GM19025 (cell line): Measurements from ENCODE around the gene POLR2F.
A peak's percentile ranks its signal among the peaks of the same experiment; 100 is the strongest.
"Not testable (repeated sequence)": the region's sequence is repeated elsewhere in the genome, so short reads cannot be mapped to it uniquely, and the experiment has no call there.

Experiments
- ATAC-seq: cut with Tn5 transposase; IDR thresholded peaks from one replicate; pipeline ENCODE4 v1.9.1; 2021; ENCODE audit warnings: mild to moderate bottlenecking, low read depth, moderate library complexity; ENCODE audit not compliant: unreplicated experiment

The POLR2F gene

DNA sequence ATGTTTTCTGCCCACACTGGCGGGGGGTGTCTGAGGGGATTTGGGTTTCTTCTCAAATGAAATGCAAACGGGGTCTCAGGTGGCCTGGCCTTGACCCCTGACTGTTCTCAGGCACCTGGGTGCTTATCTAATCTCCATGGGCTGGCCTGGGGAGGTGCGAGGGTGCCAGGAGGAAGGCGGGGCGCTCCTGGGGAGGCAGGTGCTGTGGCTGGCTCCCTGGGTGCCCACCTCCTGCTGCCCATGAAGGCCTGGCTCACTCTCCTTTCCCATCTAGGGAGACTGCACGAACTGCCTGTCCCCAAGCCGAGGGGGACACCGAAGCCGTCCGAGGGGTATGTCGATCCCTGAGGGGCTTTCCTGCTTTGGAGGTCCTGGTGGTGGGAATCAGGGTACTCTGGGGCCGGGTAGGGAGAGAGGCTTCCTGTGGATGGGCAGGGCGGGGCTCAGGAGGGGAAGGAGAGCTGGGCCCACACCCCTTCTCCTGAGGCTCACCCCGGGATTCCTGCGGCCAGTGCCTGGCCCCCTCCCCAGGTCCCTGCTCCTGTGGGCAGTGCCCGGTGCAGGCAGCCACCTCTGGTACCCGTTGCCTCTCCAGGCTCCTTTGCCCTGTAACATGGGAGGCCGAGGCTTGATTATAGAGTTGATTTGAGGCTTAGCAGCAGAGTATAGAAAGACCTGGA, 29.0 kb upstream of the POLR2F start:
- ATAC-seq = no peak

DNA sequence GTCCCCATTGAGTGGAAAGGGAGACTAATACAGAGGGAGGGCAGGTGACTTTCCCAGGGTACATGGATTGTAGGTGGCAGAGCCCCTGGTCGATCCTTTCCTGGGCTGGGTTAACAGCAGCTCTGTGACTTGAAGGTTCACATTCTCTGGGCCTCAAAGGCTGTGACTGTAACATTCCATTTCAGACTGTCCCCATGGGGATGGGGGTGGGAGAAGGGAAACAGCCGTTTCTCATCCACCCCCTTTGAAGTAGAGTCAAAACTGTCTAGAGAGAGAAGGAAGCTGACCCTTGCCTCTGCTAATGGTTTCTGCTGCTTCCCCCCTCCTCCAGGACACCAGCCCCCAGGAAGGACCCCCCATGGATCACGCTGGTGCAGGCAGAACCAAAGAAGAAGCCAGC, 28.2 kb upstream of the POLR2F start:
- no peak for ATAC-seq

DNA sequence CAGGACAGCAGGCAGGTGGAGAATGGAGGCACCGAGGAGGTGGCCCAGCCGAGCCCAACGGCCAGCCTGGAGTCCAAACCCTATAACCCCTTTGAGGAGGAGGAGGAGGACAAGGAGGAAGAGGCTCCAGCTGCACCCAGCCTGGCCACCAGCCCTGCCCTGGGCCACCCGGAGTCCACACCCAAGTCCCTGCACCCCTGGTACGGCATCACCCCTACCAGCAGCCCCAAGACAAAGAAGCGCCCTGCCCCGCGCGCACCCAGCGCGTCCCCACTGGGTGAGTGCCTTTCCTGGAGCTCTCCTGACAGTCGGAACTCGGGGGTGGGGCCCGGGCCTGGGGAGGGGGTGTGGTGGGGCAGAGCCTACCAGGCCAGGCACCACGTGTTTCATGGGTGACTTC, 27.7 kb upstream of the POLR2F start:
- ATAC-seq = no peak

DNA sequence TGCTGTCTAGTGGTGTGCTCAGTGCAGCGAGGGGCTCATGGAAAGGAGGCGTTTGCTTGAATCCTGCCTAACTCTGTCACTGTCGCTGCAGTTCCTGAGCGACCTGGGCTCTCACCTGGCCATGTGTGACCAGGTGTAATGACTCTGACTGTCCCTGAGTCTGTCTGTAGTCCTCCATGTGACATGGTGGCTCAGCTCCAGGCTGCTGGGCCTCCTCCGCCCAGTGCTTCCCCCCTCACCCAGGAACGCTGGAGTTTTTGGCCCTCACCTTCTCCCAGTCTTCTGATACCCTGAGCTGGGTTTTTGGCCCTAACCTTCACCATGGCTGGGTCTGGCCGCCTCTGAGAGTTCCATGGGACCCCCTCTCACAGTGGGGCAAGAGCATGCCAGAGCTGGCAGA, 27.1 kb upstream of the POLR2F start:
- ATAC-seq = no peak

DNA sequence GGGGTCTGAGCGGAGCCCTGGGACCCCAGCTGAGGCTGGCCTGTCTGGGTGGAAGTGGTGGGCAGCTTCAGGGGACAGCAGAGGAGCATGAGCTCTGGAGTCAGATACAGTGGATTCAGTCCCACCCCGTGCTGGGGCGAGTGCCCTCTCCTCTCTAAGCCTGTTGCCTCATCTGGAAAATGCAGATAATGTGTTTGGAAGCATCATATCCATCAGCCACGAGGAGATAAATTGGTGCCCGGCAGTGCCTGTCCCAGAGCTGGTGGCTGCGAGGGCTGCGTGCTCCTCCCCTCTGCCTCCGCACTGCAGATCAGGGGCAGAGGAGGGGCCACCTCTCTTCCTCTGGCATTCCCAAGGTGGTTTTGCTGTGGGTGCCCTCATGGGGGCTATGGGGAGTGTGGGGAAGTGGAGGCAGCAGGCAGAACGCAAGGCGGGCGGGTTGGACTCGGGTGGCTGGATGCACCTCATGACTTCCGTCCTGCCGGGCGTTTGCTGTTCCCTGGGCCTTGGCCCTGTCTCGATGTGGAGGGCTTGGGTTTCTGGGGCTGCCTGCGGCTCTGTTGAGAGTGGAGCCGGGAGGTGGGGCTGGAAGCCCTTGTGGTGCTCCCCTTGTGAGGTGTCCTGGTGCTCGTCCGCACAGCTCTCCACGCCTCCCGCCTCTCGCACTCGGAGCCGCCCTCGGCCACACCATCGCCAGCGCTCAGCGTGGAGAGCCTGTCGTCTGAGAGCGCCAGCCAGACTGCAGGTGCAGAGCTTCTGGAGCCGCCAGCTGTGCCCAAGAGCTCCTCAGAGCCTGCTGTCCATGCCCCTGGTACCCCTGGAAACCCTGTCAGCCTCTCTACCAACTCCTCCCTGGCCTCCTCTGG, 26.5 kb upstream of the POLR2F start:
- no peak for ATAC-seq

DNA sequence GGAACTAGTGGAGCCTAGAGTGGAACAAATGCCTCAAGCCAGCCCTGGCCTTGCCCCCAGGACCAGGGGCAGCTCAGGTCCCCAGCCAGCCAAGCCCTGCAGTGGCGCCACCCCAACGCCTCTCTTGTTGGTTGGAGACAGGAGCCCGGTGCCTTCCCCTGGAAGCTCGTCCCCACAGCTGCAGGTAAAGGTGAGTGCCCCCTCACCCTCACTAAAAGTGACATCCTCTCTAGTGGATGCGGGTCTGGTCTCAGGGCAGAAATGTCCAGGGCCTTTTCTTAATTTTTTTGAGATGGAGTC, 25.9 kb upstream of the POLR2F start:
- no peak for ATAC-seq

DNA sequence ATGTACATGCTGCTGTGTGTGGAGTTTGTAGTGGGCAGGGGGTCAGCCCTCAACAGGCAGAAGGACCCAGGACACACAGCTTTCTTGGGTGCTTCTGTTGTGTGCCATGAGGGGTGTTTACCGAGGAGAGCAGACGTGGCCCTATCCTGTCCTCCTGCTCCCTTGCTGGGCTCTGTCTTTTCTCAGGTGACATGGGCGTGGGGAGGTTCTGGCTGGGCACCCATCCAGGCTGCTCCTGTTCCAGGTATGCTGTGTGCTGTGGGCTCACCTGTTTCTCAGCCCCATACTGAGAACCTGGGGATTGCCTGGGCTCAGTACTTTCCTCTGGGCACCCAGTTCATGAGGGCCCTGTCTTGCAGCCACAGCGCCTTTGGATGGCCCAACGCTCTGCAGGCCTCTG, 24.1 kb upstream of the POLR2F start:
- no peak for ATAC-seq

DNA sequence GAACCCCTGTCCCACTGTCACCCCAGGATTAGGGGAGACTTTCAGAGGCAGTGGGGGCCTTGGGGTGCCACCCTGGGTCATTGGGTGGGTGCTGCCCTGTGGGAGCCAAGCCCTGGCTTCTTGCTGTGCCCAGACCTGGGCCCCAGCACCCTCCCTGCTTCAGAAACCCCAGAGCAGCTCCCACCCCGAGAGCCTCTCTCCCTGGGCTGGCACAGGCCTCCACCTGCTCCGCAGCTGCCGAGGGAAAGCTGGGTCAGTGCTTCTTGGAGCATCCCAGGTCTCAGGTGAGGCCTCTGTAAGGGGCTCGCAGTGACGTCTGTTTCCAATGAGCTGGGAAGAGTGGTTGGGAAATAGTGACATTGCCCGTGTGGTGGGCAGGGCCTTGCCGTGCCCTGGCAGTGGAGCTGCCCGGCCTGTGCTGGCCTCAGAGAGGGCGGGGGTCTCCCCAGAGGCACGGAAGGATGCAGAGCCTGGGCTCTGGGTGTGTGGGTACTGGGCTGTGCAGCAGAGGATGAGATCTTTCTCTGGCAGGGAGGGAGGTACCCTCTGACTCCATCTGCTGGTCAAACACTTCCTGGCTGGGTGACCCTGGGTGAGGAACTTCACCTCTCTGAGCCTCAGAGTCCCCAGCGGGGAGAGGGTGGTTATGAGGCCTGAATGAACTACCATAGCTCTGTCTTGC, 23.1 kb upstream of the POLR2F start:
- ATAC-seq = no peak

DNA sequence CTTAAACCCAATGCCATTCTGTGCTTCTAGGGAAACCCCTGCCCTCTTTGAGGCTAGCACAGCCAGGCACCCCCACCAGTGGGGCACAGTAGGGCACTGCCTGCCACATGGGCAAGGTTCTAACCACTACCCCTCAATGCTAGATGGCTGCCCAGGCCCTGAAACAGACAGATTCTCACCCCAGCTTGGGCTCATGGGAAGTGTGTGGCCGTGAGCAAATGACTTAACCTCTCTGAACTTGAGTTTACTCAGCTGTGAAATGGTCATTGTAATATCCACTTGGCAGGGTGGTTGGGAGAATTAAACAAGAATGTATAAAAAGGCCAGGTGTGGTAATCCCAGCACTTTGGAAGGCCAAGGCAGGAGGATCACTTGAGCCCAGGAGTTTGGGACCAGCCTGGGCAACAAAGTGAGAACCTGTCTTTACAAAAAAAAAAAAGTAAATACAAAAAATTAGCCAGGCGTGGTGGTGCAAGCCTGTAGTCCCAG, 22.5 kb upstream of the POLR2F start:
- ATAC-seq = no peak

DNA sequence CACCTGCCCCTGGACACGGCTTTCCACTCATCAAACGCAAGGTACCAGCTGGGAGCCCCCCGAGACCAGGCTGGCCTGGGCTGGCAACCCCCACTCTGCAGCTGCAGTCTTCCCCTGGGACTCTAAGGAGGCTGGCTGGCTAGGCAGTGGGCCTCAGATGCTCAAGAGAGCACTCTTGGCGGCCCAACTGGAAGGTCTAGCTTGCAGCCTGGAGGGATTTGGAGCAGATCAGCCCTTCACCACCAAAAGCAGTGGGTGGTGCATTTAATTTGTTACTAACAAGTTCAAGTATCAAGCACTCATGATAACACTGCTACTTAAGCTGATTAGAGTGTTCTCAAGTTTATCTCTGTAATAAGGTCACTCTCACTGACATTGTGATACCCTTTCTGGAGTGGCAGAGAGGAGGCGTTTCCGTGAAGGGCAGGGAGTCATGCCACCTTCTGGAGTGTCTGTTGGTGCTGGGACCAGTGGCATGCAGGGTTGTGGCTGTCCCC, 21.6 kb upstream of the POLR2F start:
- ATAC-seq = no peak

DNA sequence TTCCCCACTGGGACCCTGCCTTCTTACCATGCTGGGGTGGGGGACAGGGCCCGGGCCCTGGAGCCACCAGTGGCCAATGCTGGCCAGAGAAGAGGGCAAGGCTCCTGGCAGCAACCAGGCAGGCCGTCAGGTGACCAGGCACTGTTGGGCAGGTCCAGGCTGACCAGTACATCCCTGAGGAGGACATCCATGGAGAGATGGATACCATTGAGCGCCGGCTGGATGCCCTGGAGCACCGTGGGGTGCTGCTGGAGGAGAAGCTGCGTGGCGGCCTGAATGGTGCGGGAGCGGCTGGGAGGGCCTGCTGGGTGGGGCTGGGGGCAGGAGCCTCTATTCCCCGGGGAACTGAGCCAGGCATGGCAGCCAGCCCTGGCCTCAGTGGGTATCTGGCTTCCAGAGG, 21.1 kb upstream of the POLR2F start:
- no peak for ATAC-seq

DNA sequence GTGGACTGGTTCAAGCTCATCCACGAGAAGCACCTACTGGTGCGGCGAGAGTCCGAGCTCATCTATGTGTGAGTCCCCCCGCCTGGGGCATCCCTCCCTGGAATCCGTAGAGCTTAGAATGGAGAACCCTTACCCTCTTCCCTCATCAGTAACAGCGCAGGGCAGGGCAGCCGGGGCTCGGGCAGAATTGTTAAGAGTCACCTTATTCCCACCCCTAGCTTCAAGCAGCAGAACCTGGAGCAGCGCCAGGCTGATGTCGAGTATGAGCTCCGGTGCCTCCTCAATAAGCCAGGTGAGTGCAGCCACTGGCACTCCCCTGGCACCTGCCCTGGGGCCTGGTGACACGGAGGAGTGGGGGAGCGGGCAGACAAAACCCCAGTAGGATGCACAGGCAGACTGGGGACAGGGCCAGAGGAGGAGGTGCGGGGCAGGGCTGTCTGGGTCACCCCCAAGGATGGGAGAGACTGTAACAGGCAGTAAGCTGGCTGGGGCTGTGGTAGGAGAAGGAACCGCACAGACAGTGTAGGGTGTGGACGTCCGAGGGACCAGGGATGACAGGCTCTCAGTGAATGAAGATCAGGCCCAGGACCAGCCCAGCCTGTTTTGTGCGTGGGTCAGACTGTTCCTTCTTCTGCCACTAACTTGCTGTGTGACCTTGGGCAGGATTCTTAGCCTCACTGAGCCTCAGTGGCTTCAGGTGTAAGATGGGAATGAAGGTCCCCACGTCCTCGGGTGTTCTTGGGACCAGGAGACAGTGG, 20.5 kb upstream of the POLR2F start:
- ATAC-seq = no peak

DNA sequence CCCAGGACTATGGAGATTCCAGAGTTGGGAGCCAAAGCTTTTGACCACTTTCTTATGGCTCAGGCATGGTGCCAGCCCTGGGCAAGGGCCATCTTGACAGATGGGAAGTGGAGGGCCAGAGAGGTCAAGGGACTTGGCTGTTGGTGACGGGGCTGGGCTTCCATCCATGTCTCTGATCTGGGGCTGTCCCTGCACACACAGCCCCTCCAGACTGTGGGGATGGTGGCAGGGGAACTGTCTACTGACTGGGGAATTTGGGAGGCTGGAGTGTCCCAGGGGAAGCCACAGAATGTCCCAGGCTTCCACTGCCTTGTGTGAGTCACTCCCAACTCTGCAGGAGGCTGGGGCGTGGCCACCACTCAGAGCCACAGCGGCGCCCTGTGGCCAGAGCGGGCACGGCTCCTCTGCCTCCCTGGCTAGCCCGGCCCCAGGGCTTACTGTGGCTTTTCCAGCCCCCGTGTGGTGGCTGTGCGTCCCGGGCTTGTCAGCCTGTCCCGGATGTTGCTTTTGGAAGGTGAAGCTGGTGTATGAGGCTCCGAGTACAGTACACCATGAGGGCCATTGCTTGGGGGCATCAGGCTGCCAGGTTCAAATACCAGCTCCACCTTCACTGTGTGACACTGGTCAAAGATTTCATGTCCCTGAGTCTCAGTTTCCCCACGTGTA, 19.7 kb upstream of the POLR2F start:
- peak; percentile 89 for ATAC-seq

DNA sequence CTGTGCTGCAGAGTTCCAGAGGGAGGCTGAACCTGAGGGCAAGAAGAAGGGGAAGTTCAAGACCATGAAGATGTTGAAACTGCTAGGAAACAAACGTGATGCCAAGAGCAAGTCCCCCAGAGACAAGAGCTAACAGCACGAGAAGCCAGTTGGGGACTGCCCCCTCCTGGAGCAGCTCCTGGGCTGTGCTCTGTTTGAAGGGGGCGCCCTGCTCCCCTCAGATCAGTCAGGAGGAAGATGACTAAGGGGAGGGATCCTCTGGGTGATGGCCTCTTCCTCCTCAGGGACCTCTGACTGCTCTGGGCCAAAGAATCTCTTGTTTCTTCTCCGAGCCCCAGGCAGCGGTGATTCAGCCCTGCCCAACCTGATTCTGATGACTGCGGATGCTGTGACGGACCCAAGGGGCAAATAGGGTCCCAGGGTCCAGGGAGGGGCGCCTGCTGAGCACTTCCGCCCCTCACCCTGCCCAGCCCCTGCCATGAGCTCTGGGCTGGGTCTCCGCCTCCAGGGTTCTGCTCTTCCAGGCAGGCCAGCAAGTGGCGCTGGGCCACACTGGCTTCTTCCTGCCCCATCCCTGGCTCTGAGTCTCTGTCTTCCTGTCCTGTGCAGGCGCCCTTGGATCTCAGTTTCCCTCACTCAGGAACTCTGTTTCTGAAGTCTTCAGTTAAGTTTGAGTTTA, 12.7 kb upstream of the POLR2F start:
- ATAC-seq = no peak

DNA sequence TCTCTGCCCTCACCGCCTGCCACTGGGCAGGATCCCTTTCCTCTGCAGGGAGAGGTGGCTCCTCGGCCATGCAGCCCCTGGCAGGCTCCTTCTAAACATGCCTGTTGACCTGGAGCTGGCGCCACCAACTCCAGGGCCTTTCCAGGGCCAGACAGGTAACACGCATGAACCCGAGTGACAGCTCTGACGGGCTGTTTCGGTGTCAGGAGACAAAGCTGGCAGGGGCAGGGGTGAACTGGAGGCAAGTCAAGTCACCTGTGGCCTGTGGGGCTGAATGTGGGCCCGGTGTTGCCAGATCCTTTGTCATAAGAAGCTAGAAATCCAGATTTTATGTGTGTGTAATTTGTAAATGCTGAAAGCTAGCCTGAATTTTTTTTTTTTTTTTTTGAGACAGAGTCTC, 11.4 kb upstream of the POLR2F start:
- ATAC-seq = no peak

DNA sequence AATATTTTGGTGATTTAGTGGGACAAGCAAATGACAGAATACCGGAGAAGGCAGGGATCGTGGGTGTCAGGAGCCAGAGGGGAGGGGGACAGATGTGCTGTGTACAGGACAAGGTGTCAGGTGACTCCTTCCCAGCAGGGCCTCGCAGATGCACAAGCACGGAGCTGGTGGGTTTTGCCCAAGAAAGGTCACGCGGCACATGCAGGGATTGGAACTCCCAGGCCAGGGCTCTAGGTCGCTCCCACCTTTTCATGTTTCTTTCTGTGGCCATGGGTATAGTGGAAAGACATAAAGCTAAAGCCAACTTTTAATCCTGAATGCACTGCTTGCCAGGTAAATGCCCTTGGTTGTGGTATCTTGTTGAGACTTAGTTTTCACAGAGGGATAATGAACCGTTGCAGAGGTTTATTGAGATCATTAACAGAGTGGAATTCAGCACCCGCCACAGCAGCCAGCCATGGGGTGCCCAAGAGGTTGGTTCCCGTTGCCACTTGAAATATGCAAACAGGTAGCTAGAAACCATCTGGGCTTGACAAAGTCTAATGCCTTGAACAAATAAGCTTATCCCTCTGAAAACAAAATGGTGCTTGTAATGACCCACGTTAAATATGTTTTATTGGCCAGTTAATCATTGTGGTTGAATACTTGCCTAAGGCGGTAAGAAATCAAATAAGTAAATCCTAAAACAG, 10.2 kb upstream of the POLR2F start:
- no peak for ATAC-seq

DNA sequence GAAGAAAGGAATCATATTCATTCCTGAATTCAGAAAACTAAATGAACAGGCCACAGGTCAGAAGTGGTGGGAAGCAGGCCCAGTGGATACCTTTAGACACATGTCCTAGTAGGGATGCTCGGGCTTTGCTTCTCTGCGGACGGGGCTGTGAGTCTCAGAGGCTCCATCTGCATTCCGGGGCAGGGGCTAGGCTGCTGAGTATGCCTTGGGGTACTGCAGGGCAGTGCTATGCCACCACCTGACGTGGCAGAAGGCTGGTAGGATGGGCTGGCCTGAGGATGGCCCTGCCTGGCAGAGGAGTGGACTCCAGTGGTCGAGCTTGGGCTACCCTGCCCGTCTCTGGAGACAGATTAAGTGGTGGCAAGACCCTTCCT, 9.7 kb upstream of the POLR2F start:
- no peak for ATAC-seq

DNA sequence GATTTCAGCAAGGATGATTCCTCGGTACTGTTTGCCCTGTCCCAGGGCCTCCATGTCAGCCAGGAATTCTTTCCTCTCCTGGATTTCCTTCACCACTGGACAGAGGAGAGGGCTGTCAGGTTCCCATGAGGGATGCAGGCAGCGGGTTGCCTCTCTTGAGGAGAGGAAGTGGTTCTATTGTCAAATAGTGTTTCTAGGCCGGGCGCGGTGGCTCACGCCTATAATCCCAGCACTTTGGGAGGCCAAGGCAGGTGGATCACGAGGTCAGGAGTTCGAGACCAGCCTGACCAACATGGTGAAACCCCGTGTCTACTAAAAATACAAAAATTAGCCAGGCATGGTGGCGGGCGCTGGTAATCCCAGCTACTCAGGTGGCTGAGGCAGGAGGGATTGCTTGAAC, 9.1 kb upstream of the POLR2F start:
- not testable (repeated sequence) for ATAC-seq

DNA sequence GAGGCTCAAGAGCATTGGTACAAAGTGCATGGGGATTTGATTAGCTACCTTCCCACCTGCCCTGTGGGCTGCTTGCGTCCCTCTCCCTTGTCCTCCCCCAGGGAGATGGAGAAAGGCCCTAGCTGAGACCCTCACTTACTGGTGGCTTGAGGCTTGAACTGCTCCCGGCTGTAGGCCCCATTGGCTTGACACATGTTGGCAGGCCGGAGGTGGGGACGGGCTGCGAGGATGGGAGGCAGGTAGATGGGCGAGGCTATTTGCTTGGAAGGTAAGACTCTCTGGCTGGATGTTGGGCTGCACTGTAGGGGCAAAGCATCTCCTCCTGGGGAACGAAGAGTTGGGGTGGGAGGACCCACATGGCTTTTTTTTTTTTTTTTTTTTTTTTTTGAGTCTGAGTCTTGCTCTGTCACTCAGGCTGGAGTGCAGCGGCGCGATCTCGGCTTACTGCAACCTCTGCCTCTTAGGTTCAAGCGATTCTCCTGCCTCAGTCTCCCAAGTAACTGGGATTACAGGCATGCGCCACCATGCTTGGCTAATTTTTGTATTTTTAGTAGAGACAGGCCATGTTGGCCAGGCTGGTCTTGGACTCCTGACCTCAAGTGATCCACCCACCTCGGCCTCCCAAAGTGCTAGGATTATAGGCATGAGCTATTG, 6.2 kb upstream of the POLR2F start:
- ATAC-seq = not testable (repeated sequence)
